Bronchial smooth muscle cell (primary cell): ENCODE data around the gene STIP1. TPM values are rescaled to one million over a fixed set of nuclear protein-coding genes. Genes with fewer than 3 reads are reported as not detected.

Experiments
- total RNA-seq: library from RNA; depleted of rRNA; stranded (reverse); fragments of >200 nt; gene quantifications from 2 replicates; pipeline ENCODE4 v1.2.1, GENCODE V29; 2014

Gene STIP1
- 87.2 and 125 TPM in 2 replicates for total RNA-seq

GRCh38 chr11:64185693-64186491 lies at the start of gene STIP1:
Gene STIP1, plus strand, starts transcription at chr11:64186171. Its CDS starts 91 bp downstream, at chr11:64186262.

DNA sequence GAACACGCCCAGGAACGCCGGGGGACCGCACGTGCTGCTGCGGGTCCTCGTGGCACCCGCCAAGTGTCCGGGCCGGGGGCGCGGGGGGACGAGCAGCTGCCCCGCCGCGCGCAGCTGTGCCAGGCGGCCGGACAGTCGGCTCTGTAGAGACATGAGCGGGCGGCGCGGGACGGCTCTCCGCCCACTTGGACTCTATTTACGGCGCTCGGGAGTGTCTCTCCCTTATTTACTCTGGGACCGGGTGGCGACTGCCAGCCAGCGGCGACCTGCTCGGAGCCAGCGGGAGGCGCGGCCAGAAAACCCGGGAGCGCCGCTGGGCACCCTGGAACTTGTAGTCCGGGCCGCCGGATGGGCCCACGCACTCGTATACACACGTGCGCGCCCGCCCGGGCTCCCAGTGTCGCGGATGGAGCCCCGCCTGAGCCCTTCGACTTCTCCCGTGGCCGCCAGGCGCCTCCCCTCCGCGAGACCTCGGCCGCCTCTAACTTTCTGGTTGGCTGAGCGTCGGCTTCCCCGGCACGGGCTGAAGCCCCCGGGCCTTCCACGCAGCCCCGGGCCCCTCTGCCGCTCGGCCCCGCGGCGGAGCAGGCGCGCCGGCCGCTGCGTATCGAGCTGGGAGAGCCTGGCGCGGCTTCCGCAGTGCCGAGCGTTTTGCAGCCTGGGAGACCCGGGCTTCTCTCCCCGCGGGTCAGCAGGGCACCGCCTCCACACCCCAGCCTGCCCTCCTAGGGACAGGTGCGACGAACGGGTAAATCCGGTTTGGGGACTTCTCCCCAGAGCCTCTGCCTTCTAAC lies 19.9 kb upstream of the STIP1 start, which contains the start of gene MACROD1:
TSS of gene MACROD1 (minus strand) at position 272 of the 794 bp plus-strand sequence. CDS start at position 153, 119 bp downstream.

DNA sequence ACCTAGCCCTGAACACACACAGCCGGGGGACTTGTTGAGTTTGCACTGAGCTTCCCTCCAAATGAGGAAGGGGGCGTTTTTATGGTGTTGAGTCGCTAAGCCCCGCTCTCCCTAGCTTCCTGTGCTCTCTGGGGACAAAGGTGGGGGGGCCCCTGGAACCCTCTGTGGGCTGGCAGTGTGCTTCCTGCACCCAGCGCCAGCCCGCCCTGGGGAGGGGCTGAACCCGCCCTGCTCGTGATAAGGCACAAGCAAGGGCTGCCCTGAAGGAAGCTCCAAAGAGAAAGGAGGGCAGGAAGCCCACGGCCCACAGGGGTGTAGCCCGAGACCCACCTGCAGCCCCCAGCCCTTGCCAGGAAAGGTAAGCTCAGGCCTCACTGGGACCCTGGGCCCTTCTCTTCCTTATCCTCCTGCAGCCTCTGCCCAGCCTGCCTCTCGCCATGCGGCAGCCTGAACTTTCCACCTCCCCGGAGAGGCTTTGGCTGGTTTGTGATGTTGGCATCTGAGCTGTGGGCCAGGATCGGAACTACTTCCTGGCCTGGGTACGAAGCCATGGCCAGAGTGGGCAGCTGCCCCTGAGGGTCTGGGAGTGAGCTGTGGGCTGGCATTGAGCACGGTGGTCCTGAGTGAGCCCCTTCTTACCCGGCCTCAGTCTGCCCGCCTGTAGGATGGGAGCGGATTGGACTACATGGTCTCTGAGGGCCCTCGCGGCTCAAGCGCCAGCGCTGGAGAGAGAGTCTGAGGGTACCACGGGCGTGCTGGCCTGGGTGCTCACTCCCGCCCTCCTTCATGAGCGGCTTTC lies 20.7 kb downstream of the STIP1 start, which contains the start of gene FERMT3:
TSS of gene FERMT3 (plus strand) at position 265 of the 799 bp plus-strand sequence. CDS start 644 bp downstream, outside the sequence.

GRCh38 chr11:64225608-64226506 lies 39.9 kb downstream of the STIP1 start, which contains the start of the genes NUDT22 and TRPT1:
Gene NUDT22, plus strand, starts transcription at chr11:64226274. Its CDS starts 379 bp downstream, at chr11:64226653.
Gene TRPT1, minus strand, starts transcription at chr11:64226186. Its CDS starts 326 bp downstream, at chr11:64225860.

GRCh38 chr11:64230171-64230984 lies 44.4 kb downstream of the STIP1 start, which contains the start of gene DNAJC4:
Gene DNAJC4, plus strand, starts transcription at chr11:64230548. Its CDS starts 307 bp downstream, at chr11:64230855.

GRCh38 chr11:64233913-64234586 lies 48.1 kb downstream of the STIP1 start, which contains the start of gene VEGFB:
Gene VEGFB, plus strand, starts transcription at chr11:64234584. Its CDS starts 250 bp downstream, at chr11:64234834.

DNA sequence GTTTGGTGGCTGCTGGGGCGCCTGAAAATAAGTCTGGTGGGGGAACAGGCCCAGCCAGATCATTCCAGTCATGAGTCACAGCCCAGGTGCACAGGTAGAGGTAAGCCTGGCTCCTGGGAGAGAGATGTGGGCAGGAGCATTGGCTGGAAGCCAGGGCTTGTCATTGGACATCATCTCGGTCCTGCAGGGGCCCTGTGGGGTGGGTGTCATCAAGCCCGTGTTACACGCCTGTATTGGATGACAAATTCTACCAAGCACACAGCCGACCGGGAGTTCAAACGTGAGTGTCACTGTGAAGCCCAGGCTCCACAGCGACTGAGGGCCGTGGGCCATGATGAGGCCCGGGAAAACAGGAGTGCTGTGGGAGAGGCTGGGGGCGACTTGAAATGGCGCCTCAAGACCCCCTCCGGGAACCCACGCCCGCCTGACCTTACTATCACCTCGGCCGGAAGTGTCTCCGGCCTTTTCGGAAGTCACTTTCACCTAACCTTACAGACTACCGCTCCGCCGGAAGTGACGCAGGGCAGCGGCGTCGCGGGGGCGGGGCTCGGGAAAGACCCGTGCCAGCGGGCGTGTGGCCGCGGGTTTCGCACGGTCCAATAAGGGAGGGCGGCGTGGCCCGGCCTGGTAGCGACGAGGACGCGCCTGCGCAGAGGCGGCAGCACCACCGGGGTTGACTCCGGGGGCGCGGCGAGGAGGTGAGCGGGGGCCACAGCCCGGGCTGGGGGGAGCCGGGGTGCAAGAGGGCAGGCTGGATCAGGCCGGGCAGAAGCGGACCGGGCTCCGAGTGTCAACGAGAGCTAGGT lies 54.7 kb downstream of the STIP1 start, which contains the start of gene FKBP2:
TSS of gene FKBP2 (plus strand) at position 661 of the 806 bp plus-strand sequence. CDS start 1,293 bp downstream, outside the sequence.

GRCh38 chr11:64246871-64247728 lies 61.1 kb downstream of the STIP1 start, which contains the start of gene PPP1R14B:
Gene PPP1R14B, minus strand, starts transcription at chr11:64246943. Its CDS starts 270 bp downstream, at chr11:64246673.

GRCh38 chr11:64251016-64251752 lies 65.2 kb downstream of the STIP1 start, which contains the start of gene PLCB3:
Gene PLCB3, plus strand, starts transcription at chr11:64251530. Its CDS starts 120 bp downstream, at chr11:64251650.

Other genes starting within 250 kb of the STIP1 start
- 7.4 and 8.6 TPM in 2 replicates for gene NAA40, start 247.2 kb upstream of the STIP1 start, total RNA-seq
- gene COX8A, start 211.6 kb upstream of the STIP1 start, total RNA-seq = 313 and 411 TPM in 2 replicates
- gene OTUB1, start 199.7 kb upstream of the STIP1 start, total RNA-seq = 44.6 and 45.5 TPM in 2 replicates
- gene FLRT1, start 150.2 kb upstream of the STIP1 start, total RNA-seq = 0.09 and 0.16 TPM in 2 replicates
- 16.9 and 17.7 TPM in 2 replicates for gene MACROD1, start 20.1 kb upstream of the STIP1 start, total RNA-seq
- gene FERMT3, start 20.6 kb downstream of the STIP1 start, total RNA-seq = 2.0 and 3.3 TPM in 2 replicates
- 29.6 and 35.1 TPM in 2 replicates for gene TRPT1, start 40.0 kb downstream of the STIP1 start, total RNA-seq
- 37.1 and 57.7 TPM in 2 replicates for gene NUDT22, start 40.1 kb downstream of the STIP1 start, total RNA-seq
- gene DNAJC4, start 44.4 kb downstream of the STIP1 start, total RNA-seq = 9.1 and 11.7 TPM in 2 replicates
- gene VEGFB, start 48.4 kb downstream of the STIP1 start, total RNA-seq = 21.6 and 22.1 TPM in 2 replicates
- 64.7 and 76.0 TPM in 2 replicates for gene FKBP2, start 54.9 kb downstream of the STIP1 start, total RNA-seq
- 93.2 and 113 TPM in 2 replicates for gene PPP1R14B, start 60.8 kb downstream of the STIP1 start, total RNA-seq
- 25.8 and 28.4 TPM in 2 replicates for gene PLCB3, start 65.4 kb downstream of the STIP1 start, total RNA-seq
- 43.1 and 65.1 TPM in 2 replicates for gene BAD, start 98.5 kb downstream of the STIP1 start, total RNA-seq
- gene GPR137, start 99.7 kb downstream of the STIP1 start, total RNA-seq = 6.5 and 7.9 TPM in 2 replicates
- gene KCNK4, start 105.1 kb downstream of the STIP1 start, total RNA-seq = 0.09 TPM in 1 of 2 replicates, not detected in the other
- 0.43 and 0.95 TPM in 2 replicates for gene CATSPERZ, start 114.2 kb downstream of the STIP1 start, total RNA-seq
- gene ESRRA, start 119.4 kb downstream of the STIP1 start, total RNA-seq = 21.6 and 31.4 TPM in 2 replicates
- 240 and 246 TPM in 2 replicates for gene TRMT112, start 131.4 kb downstream of the STIP1 start, total RNA-seq
- gene PRDX5, start 131.9 kb downstream of the STIP1 start, total RNA-seq = 399 and 404 TPM in 2 replicates
- 1.3 and 1.7 TPM in 2 replicates for gene CCDC88B, start 154.0 kb downstream of the STIP1 start, total RNA-seq
- gene RPS6KA4, start 173.0 kb downstream of the STIP1 start, total RNA-seq = 28.7 and 37.2 TPM in 2 replicates